CD14-positive monocyte (primary cell): ENCODE data around the gene BCAR3. TPM values are rescaled to one million over a fixed set of nuclear protein-coding genes. Genes with fewer than 3 reads are reported as not detected.

ENCODE experiments used
- DNase-seq, 3 donors: peaks; one replicate each; pipeline ENCODE4 v3.0.0-alpha.2; 2011 to 2022
- H2AFZ ChIP-seq: 2 replicates; pipeline ENCODE4 v1.6.0; 2012; ENCODE audit warnings: mild to moderate bottlenecking, low read depth, low read length, inconsistent platforms; ENCODE audit not compliant: insufficient read depth, poor library complexity, severe bottlenecking
- H3K27ac ChIP-seq, 2 donors: 1 replicate in 1 of 2; 2 replicates in 1 of 2; pipeline ENCODE4 v1.5.1; 2012 to 2013; ENCODE audit warnings: low read length in 2 of 2, control low read depth in 1 of 2, inconsistent platforms in 1 of 2, low read depth in 1 of 2, mild to moderate bottlenecking in 1 of 2
- H3K27me3 ChIP-seq, 2 donors: one replicate each; pipeline versions ENCODE4 v1.6.0 to v1.6.1; 2011 to 2013; ENCODE audit warnings: low read length in 2 of 2; ENCODE audit not compliant: control insufficient read depth in 2 of 2, insufficient read depth in 2 of 2
- H3K36me3 ChIP-seq, 2 donors: replicated peaks in 1 of 2; 1 replicate in 1 of 2; 2 replicates in 1 of 2; pipeline versions ENCODE4 v1.5.1 to v1.6.1; 2012 to 2013; ENCODE audit warnings: low read length in 2 of 2, control low read depth in 1 of 2, inconsistent platforms in 1 of 2, mild to moderate bottlenecking in 1 of 2; ENCODE audit not compliant: insufficient read depth in 2 of 2, control insufficient read depth in 1 of 2
- H3K4me1 ChIP-seq, 2 donors: 1 replicate in 1 of 2; 2 replicates in 1 of 2; pipeline versions ENCODE4 v1.5.1 to v1.6.1; 2012 to 2013; ENCODE audit warnings: low read length in 2 of 2, control low read depth in 1 of 2, inconsistent platforms in 1 of 2, mild to moderate bottlenecking in 1 of 2, moderate library complexity in 1 of 2; ENCODE audit not compliant: insufficient read depth in 2 of 2, control insufficient read depth in 1 of 2
- H3K4me2 ChIP-seq: replicated peaks from 2 replicates; pipeline ENCODE3; 2012; ENCODE audit warnings: low read length, moderate library complexity, mild to moderate bottlenecking; ENCODE audit not compliant: poor library complexity, severe bottlenecking; ENCODE audit errors: extremely low read depth
- H3K4me3 ChIP-seq, 3 experiments: fragments of 200-600 bp in 1 of 3; sonication (generic) in 1 of 3; replicated peaks in 1 of 3; 1 replicate in 2 of 3; 2 replicates in 1 of 3; pipeline ENCODE4 v1.5.1; 2011 to 2013; ENCODE audit warnings: low read length in 3 of 3, mild to moderate bottlenecking in 3 of 3, control low read depth in 2 of 3, low read depth in 2 of 3, inconsistent platforms in 1 of 3, moderate library complexity in 1 of 3
- H3K79me2 ChIP-seq: 2 replicates; pipeline ENCODE4 v1.6.0; 2012; ENCODE audit warnings: mild to moderate bottlenecking, control low read depth, inconsistent platforms, low read length, moderate library complexity; ENCODE audit not compliant: insufficient read depth
- H3K9ac ChIP-seq: 2 replicates; pipeline ENCODE4 v1.6.0; 2017; ENCODE audit warnings: low read length, mild to moderate bottlenecking; ENCODE audit not compliant: insufficient read depth, poor library complexity, severe bottlenecking
- H3K9me3 ChIP-seq, 2 donors: replicated peaks in 1 of 2; 1 replicate in 1 of 2; 2 replicates in 1 of 2; pipeline versions ENCODE4 v1.5.1 to v1.6.1; 2012 to 2013; ENCODE audit warnings: low read length in 2 of 2, control low read depth in 1 of 2; ENCODE audit not compliant: control insufficient read depth in 1 of 2, insufficient read depth in 1 of 2
- H4K20me1 ChIP-seq: 2 replicates; pipeline ENCODE4 v1.6.0; 2012; ENCODE audit warnings: mild to moderate bottlenecking, low read length, control low read depth, moderate library complexity; ENCODE audit not compliant: insufficient read depth
- H3K27ac Mint-ChIP-seq, 7 donors: one replicate each; pipeline ENCODE4 v1.8.0; 2020; ENCODE audit warnings: mild to moderate bottlenecking in 7 of 7, mixed read lengths in 7 of 7, moderate library complexity in 6 of 7, inconsistent platforms in 2 of 7
- H3K27me3 Mint-ChIP-seq, 3 donors: one replicate each; pipeline ENCODE4 v1.8.0; 2021 to 2022; ENCODE audit warnings: low read depth in 3 of 3, mild to moderate bottlenecking in 3 of 3, mixed read lengths in 3 of 3, moderate library complexity in 3 of 3, inconsistent platforms in 1 of 3
- H3K36me3 Mint-ChIP-seq, 2 donors: one replicate each; pipeline ENCODE4 v1.8.0; 2020; ENCODE audit warnings: mixed read lengths in 2 of 2, inconsistent platforms in 1 of 2, mild to moderate bottlenecking in 1 of 2
- H3K4me1 Mint-ChIP-seq: one replicate; pipeline ENCODE4 v1.8.0; 2020; ENCODE audit warnings: mild to moderate bottlenecking, mixed read lengths
- H3K4me3 Mint-ChIP-seq, 2 donors: one replicate each; pipeline ENCODE4 v1.8.0; 2020; ENCODE audit warnings: mild to moderate bottlenecking in 2 of 2, mixed read lengths in 2 of 2, moderate library complexity in 1 of 2
- H3K9me3 Mint-ChIP-seq, 7 donors: one replicate each; pipeline ENCODE4 v1.8.0; 2020 to 2022; ENCODE audit warnings: mixed read lengths in 7 of 7, mild to moderate bottlenecking in 6 of 7, moderate library complexity in 6 of 7, inconsistent platforms in 2 of 7
- CTCF ChIP-seq: fragments of 200-600 bp; IDR thresholded peaks from one replicate; pipeline ENCODE4 v1.8.0; 2022; ENCODE audit warnings: antibody characterized with exemption, mild to moderate bottlenecking
- WGBS: methylation state at CpG from one replicate; pipeline ENCODE4 v1.1.5; 2013; ENCODE audit warnings: missing lambda C conversion rate; ENCODE audit not compliant: insufficient coverage; 5-methylcytosine and 5-hydroxymethylcytosine counted together
- intact Hi-C, 2 donors: fragments of 100-400 bp; cut with micrococcal nuclease; formaldehyde crosslinking; loops; one replicate each; pipeline versions ENCODE4 v1.15.0 to v1.15.1; 2023
- polyA plus RNA-seq, 3 donors: library from polyadenylated mRNA; depleted of rRNA in 1 of 3; unstranded in 2 of 3; stranded (reverse) in 1 of 3; fragments of 300-500 nt in 2 of 3; fragments of >200 nt in 1 of 3; fragmentation: Illumina TruSeq in 2 of 3; gene quantifications; 1 replicate in 2 of 3; 2 replicates in 1 of 3; pipeline ENCODE4 v1.2.3, GENCODE V29; 2012 to 2021

Gene BCAR3
- polyA plus RNA-seq, 3 donors = 0.05 to 0.41 TPM; not detected in 1

- Mint-ChIP-seq H3K4me3 (no peak overlapping the region), H3K9me3 (peaks cover 0 to 4% (median 2%) of the 10 kb centered on the region in 7 donors), H3K27ac (no peak overlapping the region), H3K36me3 (no peaks in the 10 kb centered on the region), H3K4me1 (no peaks in the 10 kb centered on the region), H3K27me3 (peaks cover 0 to 3% (median 2%) of the 10 kb centered on the region in 3 donors)
- Histone ChIP-seq H3K79me2 (no peaks in the 10 kb centered on the region), H3K9me3 (no peaks in the 10 kb centered on the region), H3K27ac (no peak overlapping the region), H3K9ac (no peak overlapping the region), H3K27me3 (no peaks in the 10 kb centered on the region), H3K4me1 (no peaks in the 10 kb centered on the region), H3K4me2 (no peak overlapping the region), H2AFZ (no peak overlapping the region), H3K4me3 (no peak overlapping the region), H3K36me3 (no peaks in the 10 kb centered on the region), H4K20me1 (no peaks in the 10 kb centered on the region)
- intact Hi-C loops = loop anchor here in 1 of 2 donors (10.0 kb wide), 1 partner anchor 208 kb away; no protein-coding TSS in a partner anchor
- TF ChIP-seq CTCF = no peak
- WGBS = 100% methylated on average over 1 of the region's 3 CpGs
- no peak for DNase-seq
These were observed 44.9 kb downstream of the BCAR3 start for GRCh38 chr1:93636712-93637111.

GRCh38 chr1:93635614-93636543 lies 45.8 kb downstream of the BCAR3 start:
- Histone ChIP-seq H4K20me1 (no peaks in the 10 kb centered on the region), H2AFZ (no peak overlapping the region), H3K4me1 (no peaks in the 10 kb centered on the region), H3K27me3 (no peaks in the 10 kb centered on the region), H3K9me3 (no peaks in the 10 kb centered on the region), H3K27ac (no peak overlapping the region), H3K9ac (no peak overlapping the region), H3K4me2 (no peak overlapping the region), H3K79me2 (no peaks in the 10 kb centered on the region), H3K4me3 (no peak overlapping the region), H3K36me3 (no peaks in the 10 kb centered on the region)
- Mint-ChIP-seq H3K9me3 (peaks cover 0 to 4% (median 2%) of the 10 kb centered on the region in 7 donors), H3K27ac (peak overlapping the region in 1 of 7 donors; percentile 28), H3K4me3 (no peak overlapping the region), H3K27me3 (peaks cover 0 to 3% (median 2%) of the 10 kb centered on the region in 3 donors), H3K4me1 (no peaks in the 10 kb centered on the region), H3K36me3 (no peaks in the 10 kb centered on the region)
- TF ChIP-seq CTCF = no peak
- no peak for DNase-seq
- intact Hi-C loops = loop anchor here in 1 of 2 donors (10.0 kb wide), 1 partner anchor 209 kb away; no protein-coding TSS in a partner anchor
- WGBS = 93% methylated on average over 12 of the region's 14 CpGs
